GM21786 (cell line): ENCODE results near the gene IFI16.
"Not testable (repeated sequence)": the region's sequence is repeated elsewhere in the genome, so short reads cannot be mapped to it uniquely, and the experiment has no call there.

Experiments
- ATAC-seq: cut with Tn5 transposase; IDR thresholded peaks from one replicate; pipeline ENCODE4 v1.9.1; 2021; ENCODE audit not compliant: unreplicated experiment

Gene IFI16

GRCh38 chr1:159091607-159092031 lies 81.9 kb downstream of the IFI16 start:
- ATAC-seq: no peak

DNA sequence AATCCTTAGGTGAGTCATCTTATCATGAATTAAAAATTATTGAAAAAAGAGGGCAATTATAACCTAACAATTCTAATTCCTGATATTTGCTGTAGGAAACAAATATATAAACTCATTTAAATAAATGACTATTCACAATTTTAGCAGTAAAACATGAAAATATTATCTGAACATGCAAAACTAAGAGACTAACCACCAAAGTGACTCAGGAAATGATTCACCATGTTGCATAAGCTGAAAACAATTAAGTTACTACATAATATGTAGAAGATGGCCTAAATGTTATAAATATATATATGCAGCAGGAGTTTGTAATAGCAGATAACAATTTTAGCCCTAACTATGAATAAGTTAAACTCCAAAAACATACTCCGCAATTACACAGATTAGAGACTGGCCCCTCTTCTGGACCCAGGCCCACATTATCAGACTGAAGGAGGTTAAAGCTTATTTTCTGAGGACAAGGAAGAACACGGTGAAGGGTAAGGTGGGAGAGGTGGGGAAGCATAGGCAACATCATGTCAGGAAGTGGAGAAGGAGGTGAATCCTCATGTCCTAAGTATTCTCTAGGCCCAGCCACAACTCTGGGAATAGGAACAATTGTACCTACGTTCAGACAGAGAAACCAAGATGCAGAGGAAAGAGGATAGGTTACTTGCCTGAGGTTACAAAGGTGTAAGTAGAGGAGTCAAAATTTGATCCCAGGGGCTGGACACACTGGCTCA lies 82.5 kb downstream of the IFI16 start:
- no peak for ATAC-seq

GRCh38 chr1:159098596-159098995 lies 88.9 kb downstream of the IFI16 start:
- no peak for ATAC-seq

DNA sequence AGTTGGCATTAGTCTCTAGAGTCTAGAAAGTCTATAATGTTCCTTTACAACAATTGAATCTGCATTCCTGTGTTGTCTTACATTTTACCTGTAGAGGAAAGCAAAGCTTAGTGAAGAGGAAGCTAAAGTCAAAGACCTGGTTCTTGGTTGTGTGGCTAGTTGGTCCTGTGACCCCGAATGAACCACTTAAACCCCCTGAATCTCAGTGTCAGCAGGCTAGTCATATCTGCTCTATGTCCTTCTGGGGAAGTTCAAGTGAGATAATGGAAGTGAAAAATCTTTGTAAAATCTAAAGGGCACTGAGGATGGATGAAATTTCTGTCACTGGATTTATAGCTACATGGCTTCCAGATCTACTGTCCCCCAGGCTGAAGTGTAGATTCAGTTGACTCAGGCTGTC lies 90.9 kb downstream of the IFI16 start:
- no peak for ATAC-seq

DNA sequence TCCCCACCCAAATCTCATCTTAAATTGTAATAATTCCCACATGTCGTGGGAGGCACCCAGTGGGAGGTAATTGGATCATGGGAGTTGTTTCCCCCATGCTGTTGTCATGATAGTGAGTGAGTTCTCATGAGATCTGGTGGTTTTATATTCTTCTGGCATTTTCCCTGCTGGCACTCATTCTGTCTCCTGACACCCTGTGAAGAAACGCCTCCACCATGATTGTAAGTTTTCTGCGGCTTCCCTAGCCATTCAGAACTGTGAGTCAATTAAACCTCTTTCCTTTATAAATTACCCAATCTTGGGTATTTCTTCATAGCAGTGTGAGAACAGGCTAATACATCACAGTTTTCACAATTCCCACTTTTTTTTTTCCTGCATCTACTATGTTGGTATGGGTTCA lies 93.3 kb downstream of the IFI16 start:
- ATAC-seq: not testable (repeated sequence)
